ENCODE results near the gene BCL11B. TPM values are rescaled to one million over a fixed set of nuclear protein-coding genes. Genes with fewer than 3 reads are reported as not detected.
"Not testable (repeated sequence)": the region's sequence is repeated elsewhere in the genome, so short reads cannot be mapped to it uniquely, and the experiment has no call there.

BCL11B gene
- total RNA-seq, 1 donor from 2014 or later, result 48.2 TPM

GRCh38 chr14:99231161-99231849 is 40.7 kb downstream of the BCL11B start:
- Mint-ChIP-seq H3K9me3 (peaks cover 5% of the 10 kb centered on the region), H3K4me3 (peak overlapping the region; percentile 90), H3K27ac (peak overlapping the region; percentile 98), H3K36me3 (ENCODE audit: low read depth) (peaks cover 34% of the 10 kb centered on the region), H3K4me1 (peaks cover 89% of the 10 kb centered on the region), H3K27me3 (no peaks in the 10 kb centered on the region)
- intact Hi-C loops (cut with micrococcal nuclease), result loop anchor here (10.0 kb wide), 1 partner anchor 1047 kb away; no protein-coding TSS in a partner anchor
- DNase-seq, result peak; percentile 77

- Mint-ChIP-seq H3K4me1 (peaks cover 89% of the 10 kb centered on the region), H3K36me3 (ENCODE audit: low read depth) (peaks cover 41% of the 10 kb centered on the region)
- intact Hi-C loops (cut with micrococcal nuclease), result loop anchor here (1.0 to 10.0 kb wide), 2 partner anchors 42 to 1046 kb away; partner anchors contain the start of gene BCL11B
Measured at GRCh38 chr14:99230208-99231151, 41.5 kb downstream of the BCL11B start.

GRCh38 chr14:99229654-99230207 is 42.3 kb downstream of the BCL11B start:
- Mint-ChIP-seq H3K4me3 (peak overlapping the region; percentile 90), H3K4me1 (peaks cover 91% of the 10 kb centered on the region), H3K9me3 (peaks cover 5% of the 10 kb centered on the region), H3K36me3 (ENCODE audit: low read depth) (peaks cover 43% of the 10 kb centered on the region), H3K27me3 (no peaks in the 10 kb centered on the region), H3K27ac (peak overlapping the region; percentile 98)
- intact Hi-C loops (cut with micrococcal nuclease), result loop anchor here (1.0 to 10.0 kb wide), 2 partner anchors 43 to 1045 kb away; partner anchors contain the start of gene BCL11B
- DNase-seq, result peak; percentile 78

More at GRCh38 chr14:99230208-99231151, 41.5 kb downstream of the BCL11B start:
- H3K27ac Mint-ChIP-seq, result peak overlapping the region; percentile 98
- DNase-seq, result peak; percentile 95
- no peaks in the 10 kb centered on the region for H3K27me3 Mint-ChIP-seq
- peak overlapping the region; percentile 90 for H3K4me3 Mint-ChIP-seq
- peaks cover 5% of the 10 kb centered on the region for H3K9me3 Mint-ChIP-seq

GRCh38 chr14:99228760-99229159 is 43.2 kb downstream of the BCL11B start:
- H3K9me3 Mint-ChIP-seq; H3K27me3 Mint-ChIP-seq; intact Hi-C loops (cut with micrococcal nuclease); DNase-seq: not testable (repeated sequence)
- Mint-ChIP-seq H3K27ac (peak overlapping the region; percentile 98), H3K36me3 (ENCODE audit: low read depth) (peaks cover 49% of the 10 kb centered on the region), H3K4me3 (peak overlapping the region; percentile 90), H3K4me1 (peaks cover 92% of the 10 kb centered on the region)

- peaks cover 60% of the 10 kb centered on the region for H3K36me3 Mint-ChIP-seq (ENCODE audit: low read depth)
- no peaks in the 10 kb centered on the region for H3K27me3 Mint-ChIP-seq
- intact Hi-C loops (cut with micrococcal nuclease), result loop anchor here (2.0 kb wide), 2 partner anchors 14 to 38 kb away; no protein-coding TSS in a partner anchor
Measured at GRCh38 chr14:99226687-99227086, 45.3 kb downstream of the BCL11B start.

GRCh38 chr14:99225436-99226203 is 46.4 kb downstream of the BCL11B start:
- H3K4me1 Mint-ChIP-seq, result peaks cover 87% of the 10 kb centered on the region
- H3K27me3 Mint-ChIP-seq, result no peaks in the 10 kb centered on the region
- H3K9me3 Mint-ChIP-seq, result peaks cover 5% of the 10 kb centered on the region
- H3K27ac Mint-ChIP-seq, result peak overlapping the region; percentile 91
- H3K4me3 Mint-ChIP-seq, result peak overlapping the region; percentile 72
- H3K36me3 Mint-ChIP-seq (ENCODE audit: low read depth), result peaks cover 59% of the 10 kb centered on the region
- no peak for DNase-seq
- intact Hi-C loops (cut with micrococcal nuclease), result loop anchor here (2.0 kb wide), 2 partner anchors 13 to 37 kb away; no protein-coding TSS in a partner anchor

More at GRCh38 chr14:99226687-99227086, 45.3 kb downstream of the BCL11B start:
- Mint-ChIP-seq H3K4me3 (peak overlapping the region; percentile 72), H3K9me3 (peaks cover 5% of the 10 kb centered on the region), H3K4me1 (peaks cover 91% of the 10 kb centered on the region), H3K27ac (peak overlapping the region; percentile 98)
- DNase-seq, result no peak

- H3K36me3 Mint-ChIP-seq (ENCODE audit: low read depth), result peaks cover 59% of the 10 kb centered on the region
- no peaks in the 10 kb centered on the region for H3K27me3 Mint-ChIP-seq
- intact Hi-C loops (cut with micrococcal nuclease), result no loop called here
- H3K4me1 Mint-ChIP-seq, result peaks cover 86% of the 10 kb centered on the region
- no peak for DNase-seq
- peaks cover 5% of the 10 kb centered on the region for H3K9me3 Mint-ChIP-seq
- peak overlapping the region; percentile 72 for H3K4me3 Mint-ChIP-seq
- peak overlapping the region; percentile 91 for H3K27ac Mint-ChIP-seq
Measured at GRCh38 chr14:99224948-99225347, 47.0 kb downstream of the BCL11B start.

GRCh38 chr14:99224116-99224910 is 47.7 kb downstream of the BCL11B start:
- peaks cover 84% of the 10 kb centered on the region for H3K4me1 Mint-ChIP-seq
- H3K27ac Mint-ChIP-seq, result peak overlapping the region; percentile 88
- peak overlapping the region; percentile 50 for H3K4me3 Mint-ChIP-seq
- intact Hi-C loops (cut with micrococcal nuclease), result no loop called here
- H3K27me3 Mint-ChIP-seq, result no peaks in the 10 kb centered on the region
- peaks cover 60% of the 10 kb centered on the region for H3K36me3 Mint-ChIP-seq (ENCODE audit: low read depth)
- peaks cover 5% of the 10 kb centered on the region for H3K9me3 Mint-ChIP-seq
- no peak for DNase-seq

GRCh38 chr14:99221445-99221844 is 50.6 kb downstream of the BCL11B start:
- DNase-seq, result no peak
- intact Hi-C loops (cut with micrococcal nuclease), result no loop called here
- Mint-ChIP-seq H3K36me3 (ENCODE audit: low read depth) (peaks cover 47% of the 10 kb centered on the region), H3K27me3 (no peaks in the 10 kb centered on the region), H3K27ac (peak overlapping the region; percentile 29), H3K4me3 (no peak overlapping the region), H3K4me1 (peaks cover 81% of the 10 kb centered on the region), H3K9me3 (no peaks in the 10 kb centered on the region)

- H3K27me3 Mint-ChIP-seq, result no peaks in the 10 kb centered on the region
Measured at GRCh38 chr14:99217066-99217955, 54.7 kb downstream of the BCL11B start.

GRCh38 chr14:99216191-99216590 is 55.8 kb downstream of the BCL11B start:
- Mint-ChIP-seq H3K4me3 (peak overlapping the region; percentile 81), H3K27me3 (no peaks in the 10 kb centered on the region), H3K27ac (peak overlapping the region; percentile 51), H3K36me3 (ENCODE audit: low read depth) (peaks cover 29% of the 10 kb centered on the region), H3K9me3 (no peaks in the 10 kb centered on the region), H3K4me1 (peaks cover 81% of the 10 kb centered on the region)
- no peak for DNase-seq
- intact Hi-C loops (cut with micrococcal nuclease), result no loop called here

More at GRCh38 chr14:99217066-99217955, 54.7 kb downstream of the BCL11B start:
- no peak for DNase-seq
- intact Hi-C loops (cut with micrococcal nuclease), result no loop called here
- H3K27ac Mint-ChIP-seq, result peak overlapping the region; percentile 51
- H3K4me1 Mint-ChIP-seq, result peaks cover 76% of the 10 kb centered on the region
- no peaks in the 10 kb centered on the region for H3K9me3 Mint-ChIP-seq
- H3K4me3 Mint-ChIP-seq, result peak overlapping the region; percentile 81
- peaks cover 23% of the 10 kb centered on the region for H3K36me3 Mint-ChIP-seq (ENCODE audit: low read depth)

All from activated CD4-positive, alpha-beta T cell treated with anti-CD3 and anti-CD28 coated beads, Interleukin-2, amount 10 ng/mL, durations not matched to agents 24 days and 14 days (primary cell).